CD4-positive, alpha-beta T cell treated with Interleukin-15 for 1 hour (primary cell): Measurements from ENCODE around the gene SULT1C4.
"Not testable (repeated sequence)": the region's sequence is repeated elsewhere in the genome, so short reads cannot be mapped to it uniquely, and the experiment has no call there.

Source experiments
- DNase-seq: peaks from one replicate; pipeline ENCODE4 v3.0.0-alpha.2; 2020

Gene SULT1C4

GRCh38 chr2:108377815-108378630, at the start of gene SULT1C4:
Gene SULT1C4, plus strand, starts transcription at chr2:108377954. Its CDS starts 384 bp downstream, at chr2:108378338.
- no peak for DNase-seq

- no peak for DNase-seq
These were observed 48.0 kb upstream of the SULT1C4 start for GRCh38 chr2:108329771-108330170.

- DNase-seq: no peak
These were observed 46.8 kb upstream of the SULT1C4 start for GRCh38 chr2:108330979-108331378.

- DNase-seq: no peak
These were observed 31.8 kb upstream of the SULT1C4 start for GRCh38 chr2:108345951-108346350.

- DNase-seq: no peak
These were observed 30.9 kb upstream of the SULT1C4 start for GRCh38 chr2:108346827-108347226.

- DNase-seq: no peak
These were observed 30.0 kb upstream of the SULT1C4 start for GRCh38 chr2:108347786-108348185.

- DNase-seq: no peak
These were observed 28.8 kb upstream of the SULT1C4 start for GRCh38 chr2:108348816-108349570.

- DNase-seq: no peak
These were observed 28.2 kb upstream of the SULT1C4 start for GRCh38 chr2:108349571-108349928.

GRCh38 chr2:108351889-108352288, 25.9 kb upstream of the SULT1C4 start:
- DNase-seq: no peak

- no peak for DNase-seq
These were observed 23.6 kb upstream of the SULT1C4 start for GRCh38 chr2:108354136-108354535.

GRCh38 chr2:108355906-108356734, 21.6 kb upstream of the SULT1C4 start:
- DNase-seq: no peak

- DNase-seq: not testable (repeated sequence)
These were observed 18.4 kb upstream of the SULT1C4 start for GRCh38 chr2:108359336-108359735.

GRCh38 chr2:108360776-108361468, 16.8 kb upstream of the SULT1C4 start:
- DNase-seq: no peak

GRCh38 chr2:108363024-108363907, 14.5 kb upstream of the SULT1C4 start:
- DNase-seq: no peak

- no peak for DNase-seq
These were observed 13.9 kb upstream of the SULT1C4 start for GRCh38 chr2:108363908-108364225.

- DNase-seq: no peak
These were observed 13.0 kb upstream of the SULT1C4 start for GRCh38 chr2:108364676-108365297.

- no peak for DNase-seq
These were observed 12.1 kb upstream of the SULT1C4 start for GRCh38 chr2:108365656-108366055.

- DNase-seq: no peak
These were observed 10.7 kb upstream of the SULT1C4 start for GRCh38 chr2:108367014-108367413.

GRCh38 chr2:108367561-108368175, 10.1 kb upstream of the SULT1C4 start:
- DNase-seq: no peak

GRCh38 chr2:108369153-108369552, 8.6 kb upstream of the SULT1C4 start:
- DNase-seq: no peak

GRCh38 chr2:108370080-108370479, 7.7 kb upstream of the SULT1C4 start:
- DNase-seq: no peak
